ENCODE measurements around the gene TINAGL1. TPM values are rescaled to one million over a fixed set of nuclear protein-coding genes. Genes with fewer than 3 reads are reported as not detected.

Gene TINAGL1
- total RNA-seq, 1 donor from 2014 or later, result 4.5 TPM

GRCh38 chr1:31628931-31629556 is 52.7 kb downstream of the TINAGL1 start:
- Mint-ChIP-seq H3K27me3 (ENCODE audit: unreplicated experiment) (peaks cover 4% of the 10 kb centered on the region), H3K4me1 (ENCODE audit: unreplicated experiment) (no peaks in the 10 kb centered on the region), H3K9me3 (ENCODE audit: unreplicated experiment) (no peaks in the 10 kb centered on the region), H3K4me3 (ENCODE audit: unreplicated experiment) (peak overlapping the region; percentile 9), H3K36me3 (ENCODE audit: low read depth, unreplicated experiment) (peaks cover 33% of the 10 kb centered on the region), H3K27ac (ENCODE audit: unreplicated experiment) (no peak overlapping the region)
- no peak for DNase-seq (ENCODE audit: low spot score)
- TF ChIP-seq CTCF (IDR thresholded peaks at IDR 0.05; ENCODE audit: unreplicated experiment), result no peak

- no peak overlapping the region for H3K27ac Mint-ChIP-seq (ENCODE audit: unreplicated experiment)
- no peak for TF ChIP-seq CTCF (IDR thresholded peaks at IDR 0.05; ENCODE audit: unreplicated experiment)
- DNase-seq (ENCODE audit: low spot score), result no peak
- H3K4me3 Mint-ChIP-seq (ENCODE audit: unreplicated experiment), result no peak overlapping the region
- no peaks in the 10 kb centered on the region for H3K9me3 Mint-ChIP-seq (ENCODE audit: unreplicated experiment)
- no peaks in the 10 kb centered on the region for H3K4me1 Mint-ChIP-seq (ENCODE audit: unreplicated experiment)
- peaks cover 23% of the 10 kb centered on the region for H3K36me3 Mint-ChIP-seq (ENCODE audit: low read depth, unreplicated experiment)
- peaks cover 3% of the 10 kb centered on the region for H3K27me3 Mint-ChIP-seq (ENCODE audit: unreplicated experiment)
These were observed 56.3 kb downstream of the TINAGL1 start for GRCh38 chr1:31632649-31633048.

GRCh38 chr1:31633117-31633516 is 56.8 kb downstream of the TINAGL1 start:
- Mint-ChIP-seq H3K27me3 (ENCODE audit: unreplicated experiment) (peaks cover 3% of the 10 kb centered on the region), H3K27ac (ENCODE audit: unreplicated experiment) (peak overlapping the region; percentile 59), H3K4me1 (ENCODE audit: unreplicated experiment) (no peaks in the 10 kb centered on the region), H3K36me3 (ENCODE audit: low read depth, unreplicated experiment) (peaks cover 20% of the 10 kb centered on the region), H3K4me3 (ENCODE audit: unreplicated experiment) (no peak overlapping the region), H3K9me3 (ENCODE audit: unreplicated experiment) (no peaks in the 10 kb centered on the region)
- TF ChIP-seq CTCF (IDR thresholded peaks at IDR 0.05; ENCODE audit: unreplicated experiment), result peak; percentile 63
- DNase-seq (ENCODE audit: low spot score), result peak; percentile 74

Other genes starting within 250 kb of the TINAGL1 start
- gene FABP3, start 203.4 kb upstream of the TINAGL1 start, total RNA-seq (ENCODE audit: unreplicated experiment), result 1.1 TPM
- gene SERINC2, start 163.3 kb upstream of the TINAGL1 start, total RNA-seq (ENCODE audit: unreplicated experiment), result 23.6 TPM
- gene HCRTR1, start 41.2 kb downstream of the TINAGL1 start, total RNA-seq (ENCODE audit: unreplicated experiment), result not detected
- gene PEF1, start 68.4 kb downstream of the TINAGL1 start, total RNA-seq (ENCODE audit: unreplicated experiment), result 70.9 TPM
- gene COL16A1, start 127.5 kb downstream of the TINAGL1 start, total RNA-seq (ENCODE audit: unreplicated experiment), result 5.3 TPM
- 0.44 TPM for gene ADGRB2, start 187.8 kb downstream of the TINAGL1 start, total RNA-seq (ENCODE audit: unreplicated experiment)
- gene SPOCD1, start 239.5 kb downstream of the TINAGL1 start, total RNA-seq (ENCODE audit: unreplicated experiment), result 1.5 TPM